ENCODE measurements around the gene MUC5AC.

Gene MUC5AC

GRCh38 chr11:1234771-1235305, 77.1 kb downstream of the MUC5AC start:
- no peak for DNase-seq (ENCODE audit: low spot score)
- no peak for TF ChIP-seq CTCF (IDR thresholded peaks at IDR 0.05; ENCODE audit: extremely low read depth, missing control alignments)

GRCh38 chr11:1235306-1235900, 77.7 kb downstream of the MUC5AC start:
- no peak for TF ChIP-seq CTCF (IDR thresholded peaks at IDR 0.05; ENCODE audit: extremely low read depth, missing control alignments)
- no peak for DNase-seq (ENCODE audit: low spot score)

- no peak for TF ChIP-seq CTCF (IDR thresholded peaks at IDR 0.05; ENCODE audit: extremely low read depth, missing control alignments)
- DNase-seq (ENCODE audit: low spot score) = no peak
Observed at GRCh38 chr11:1235901-1236315, 78.2 kb downstream of the MUC5AC start.

GRCh38 chr11:1236316-1237127, 78.8 kb downstream of the MUC5AC start:
- no peak for DNase-seq (ENCODE audit: low spot score)
- no peak for TF ChIP-seq CTCF (IDR thresholded peaks at IDR 0.05; ENCODE audit: extremely low read depth, missing control alignments)

GRCh38 chr11:1237128-1237580, 79.4 kb downstream of the MUC5AC start:
- TF ChIP-seq CTCF (IDR thresholded peaks at IDR 0.05; ENCODE audit: extremely low read depth, missing control alignments) = no peak
- DNase-seq (ENCODE audit: low spot score) = no peak

- no peak for DNase-seq (ENCODE audit: low spot score)
- no peak for TF ChIP-seq CTCF (IDR thresholded peaks at IDR 0.05; ENCODE audit: extremely low read depth, missing control alignments)
Observed at GRCh38 chr11:1237851-1238250, 80.1 kb downstream of the MUC5AC start.
